Fibroblast of lung (primary cell): Measurements from ENCODE around the gene CFAP299.

ENCODE experiments used
- EZH2 ChIP-seq: IDR thresholded peaks from 2 replicates; pipeline ENCODE4 v1.5.1; 2012; ENCODE audit warnings: low read length, control low read depth, mild to moderate bottlenecking; ENCODE audit errors: missing control alignments
- TF ChIP-seq, protein P1 (sequence below), 2 donors: IDR thresholded peaks in 1 of 2; conservative IDR thresholded peaks in 1 of 2; 1 replicate in 1 of 2; 2 replicates in 1 of 2; pipeline ENCODE4 v1.5.1; 2011 to 2012; ENCODE audit warnings: low read length in 2 of 2, control low read depth in 1 of 2, inconsistent platforms in 1 of 2, low read depth in 1 of 2, mild to moderate bottlenecking in 1 of 2

DNA sequence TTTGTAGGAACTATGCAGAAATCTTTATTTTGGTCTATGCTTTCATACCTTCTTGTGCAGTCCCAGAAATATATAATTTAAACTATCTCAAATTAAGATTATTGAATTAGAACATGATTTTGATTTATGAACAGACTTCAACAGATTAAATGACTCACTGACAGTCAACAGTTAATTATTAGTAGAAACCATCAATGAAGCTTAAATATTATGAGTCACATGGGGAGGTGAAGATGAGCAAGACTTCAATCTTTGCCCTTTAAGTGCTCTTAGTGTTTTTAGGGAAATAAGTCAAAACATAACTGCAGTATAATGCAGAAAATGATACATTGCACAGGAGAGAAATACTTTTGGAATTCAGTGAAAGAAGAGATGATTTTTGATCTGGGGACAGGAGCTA lies 613.5 kb downstream of the CFAP299 start:
- TF ChIP-seq, protein P1, sequence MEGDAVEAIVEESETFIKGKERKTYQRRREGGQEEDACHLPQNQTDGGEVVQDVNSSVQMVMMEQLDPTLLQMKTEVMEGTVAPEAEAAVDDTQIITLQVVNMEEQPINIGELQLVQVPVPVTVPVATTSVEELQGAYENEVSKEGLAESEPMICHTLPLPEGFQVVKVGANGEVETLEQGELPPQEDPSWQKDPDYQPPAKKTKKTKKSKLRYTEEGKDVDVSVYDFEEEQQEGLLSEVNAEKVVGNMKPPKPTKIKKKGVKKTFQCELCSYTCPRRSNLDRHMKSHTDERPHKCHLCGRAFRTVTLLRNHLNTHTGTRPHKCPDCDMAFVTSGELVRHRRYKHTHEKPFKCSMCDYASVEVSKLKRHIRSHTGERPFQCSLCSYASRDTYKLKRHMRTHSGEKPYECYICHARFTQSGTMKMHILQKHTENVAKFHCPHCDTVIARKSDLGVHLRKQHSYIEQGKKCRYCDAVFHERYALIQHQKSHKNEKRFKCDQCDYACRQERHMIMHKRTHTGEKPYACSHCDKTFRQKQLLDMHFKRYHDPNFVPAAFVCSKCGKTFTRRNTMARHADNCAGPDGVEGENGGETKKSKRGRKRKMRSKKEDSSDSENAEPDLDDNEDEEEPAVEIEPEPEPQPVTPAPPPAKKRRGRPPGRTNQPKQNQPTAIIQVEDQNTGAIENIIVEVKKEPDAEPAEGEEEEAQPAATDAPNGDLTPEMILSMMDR (conservative IDR thresholded peaks at IDR 0.05 in 1 of 2, IDR thresholded peaks at IDR 0.05 in 1 of 2; ENCODE audit: low read depth in 1 of 2, low read length in 2 of 2), result no peak
- no peak for TF ChIP-seq EZH2
